BJ (cell line): ENCODE data around the gene ZMYND8. TPM values are rescaled to one million over a fixed set of nuclear protein-coding genes. Genes with fewer than 3 reads are reported as not detected.
"Not testable (repeated sequence)": the region's sequence is repeated elsewhere in the genome, so short reads cannot be mapped to it uniquely, and the experiment has no call there.

Experiments used
- CTCF ChIA-PET: fragments of 350-600 bp; formaldehyde crosslinking; extraction: SDS; loops from one replicate; lab custom pipeline; 2021; ENCODE audit warnings: antibody characterized with exemption, inconsistent platforms; lab: Yijun Ruan, JAX
- POLR2A ChIA-PET: fragments of 300-600 bp; sonication (Branson Sonifier 250); formaldehyde crosslinking; extraction: SDS; loops from one replicate; lab custom pipeline; 2021; ENCODE audit warnings: antibody characterized with exemption; lab: Charles Lee
- DNase-seq: peaks from one replicate; pipeline ENCODE4 v3.0.0-alpha.2; 2011; ENCODE audit warnings: low read depth
- H3K27me3 ChIP-seq: 2 replicates; pipeline ENCODE4 v1.6.0; 2011; ENCODE audit warnings: low read length; ENCODE audit not compliant: control insufficient read depth, insufficient read depth
- H3K36me3 ChIP-seq: 2 replicates; pipeline ENCODE4 v1.5.1; 2011; ENCODE audit warnings: low read length; ENCODE audit not compliant: control insufficient read depth, insufficient read depth
- H3K4me3 ChIP-seq: 2 replicates; pipeline ENCODE4 v1.5.1; 2011; ENCODE audit warnings: low read depth, mild to moderate bottlenecking, control low read depth, low read length
- polyA plus RNA-seq: library from polyadenylated mRNA; depleted of rRNA; stranded (reverse); fragments of >200 nt; gene quantifications from 2 replicates; pipeline ENCODE4 v1.2.3, GENCODE V29; 2011
- TF ChIP-seq, protein P1 (sequence below): IDR thresholded peaks from 2 replicates; pipeline ENCODE4 v1.5.1; 2011; ENCODE audit warnings: low read depth, mild to moderate bottlenecking, control low read depth, inconsistent platforms, low read length, moderate library complexity; ENCODE audit not compliant: insufficient read depth

ZMYND8 gene
- polyA plus RNA-seq, 1 experiment: 12.7 TPM

DNA sequence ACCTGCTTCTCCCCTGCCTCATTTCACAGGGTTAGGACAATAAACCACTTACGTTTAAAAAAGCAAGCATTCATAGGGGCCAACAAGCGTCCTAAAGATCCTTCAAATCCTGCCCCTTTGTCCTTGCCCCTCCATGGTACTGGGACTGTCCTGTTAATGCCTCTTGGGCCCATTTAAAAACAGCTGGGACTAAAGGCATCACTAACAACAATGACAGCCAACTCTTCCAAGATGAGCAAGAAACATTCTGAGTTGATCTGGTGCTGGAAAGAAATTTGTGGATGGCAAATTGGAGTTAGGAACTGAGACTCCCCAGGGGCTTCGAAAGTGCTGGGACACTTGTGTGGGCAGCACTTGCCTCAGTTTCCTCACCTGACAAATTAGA lies 93.4 kb downstream of the ZMYND8 start:
- no peak for DNase-seq
- Histone ChIP-seq H3K27me3 (no peaks in the 10 kb centered on the region), H3K4me3 (no peak overlapping the region), H3K36me3 (peaks cover 9% of the 10 kb centered on the region)
- TF ChIP-seq, protein P1, sequence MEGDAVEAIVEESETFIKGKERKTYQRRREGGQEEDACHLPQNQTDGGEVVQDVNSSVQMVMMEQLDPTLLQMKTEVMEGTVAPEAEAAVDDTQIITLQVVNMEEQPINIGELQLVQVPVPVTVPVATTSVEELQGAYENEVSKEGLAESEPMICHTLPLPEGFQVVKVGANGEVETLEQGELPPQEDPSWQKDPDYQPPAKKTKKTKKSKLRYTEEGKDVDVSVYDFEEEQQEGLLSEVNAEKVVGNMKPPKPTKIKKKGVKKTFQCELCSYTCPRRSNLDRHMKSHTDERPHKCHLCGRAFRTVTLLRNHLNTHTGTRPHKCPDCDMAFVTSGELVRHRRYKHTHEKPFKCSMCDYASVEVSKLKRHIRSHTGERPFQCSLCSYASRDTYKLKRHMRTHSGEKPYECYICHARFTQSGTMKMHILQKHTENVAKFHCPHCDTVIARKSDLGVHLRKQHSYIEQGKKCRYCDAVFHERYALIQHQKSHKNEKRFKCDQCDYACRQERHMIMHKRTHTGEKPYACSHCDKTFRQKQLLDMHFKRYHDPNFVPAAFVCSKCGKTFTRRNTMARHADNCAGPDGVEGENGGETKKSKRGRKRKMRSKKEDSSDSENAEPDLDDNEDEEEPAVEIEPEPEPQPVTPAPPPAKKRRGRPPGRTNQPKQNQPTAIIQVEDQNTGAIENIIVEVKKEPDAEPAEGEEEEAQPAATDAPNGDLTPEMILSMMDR: no peak
- ChIA-PET CTCF (interaction anchor here (1.0 to 3.6 kb wide), 3 partner anchors 10 to 121 kb away, joined by 3 to 20 read pairs (median 6); no protein-coding TSS in a partner anchor), POLR2A (no interaction called here)

DNA sequence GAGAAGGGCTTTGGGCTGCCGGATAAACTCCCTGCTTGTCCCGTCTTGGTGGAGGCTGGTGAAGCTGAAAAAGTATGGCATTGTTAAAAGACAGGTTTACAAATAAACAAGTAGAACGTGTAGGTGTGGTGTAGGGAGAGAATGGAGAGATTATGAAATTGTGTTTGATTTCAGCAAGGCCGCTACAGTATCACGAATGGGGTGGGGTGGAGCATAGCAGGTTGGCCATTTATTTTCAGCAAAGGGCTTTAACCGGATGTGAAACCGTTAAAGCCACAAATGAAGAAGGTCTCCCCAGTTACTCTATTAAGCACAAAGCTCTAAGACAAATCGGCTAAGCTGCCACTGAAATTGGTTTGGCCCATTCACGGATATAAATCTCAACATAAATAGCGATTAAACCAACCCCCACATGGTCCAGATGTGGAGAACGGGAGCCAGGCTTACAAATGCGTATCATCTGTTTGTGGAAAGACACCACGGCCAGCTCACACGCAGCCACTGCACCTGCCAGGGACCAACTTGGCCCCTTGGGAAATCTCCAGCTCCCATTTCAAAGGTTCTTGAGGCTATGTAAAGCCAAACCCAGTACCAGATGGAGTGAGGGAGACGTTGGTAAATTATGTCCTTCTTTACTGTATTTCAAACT lies 94.0 kb downstream of the ZMYND8 start:
- H3K36me3 ChIP-seq: peaks cover 7% of the 10 kb centered on the region
- no peak overlapping the region for H3K4me3 ChIP-seq
- ChIA-PET POLR2A (no interaction called here), CTCF (interaction anchor here (0.7 to 3.6 kb wide), 4 partner anchors 10 to 361 kb away, joined by 3 to 20 read pairs (median 5); no protein-coding TSS in a partner anchor)
- no peak for DNase-seq
- TF ChIP-seq, protein P1: no peak
- H3K27me3 ChIP-seq: no peaks in the 10 kb centered on the region

DNA sequence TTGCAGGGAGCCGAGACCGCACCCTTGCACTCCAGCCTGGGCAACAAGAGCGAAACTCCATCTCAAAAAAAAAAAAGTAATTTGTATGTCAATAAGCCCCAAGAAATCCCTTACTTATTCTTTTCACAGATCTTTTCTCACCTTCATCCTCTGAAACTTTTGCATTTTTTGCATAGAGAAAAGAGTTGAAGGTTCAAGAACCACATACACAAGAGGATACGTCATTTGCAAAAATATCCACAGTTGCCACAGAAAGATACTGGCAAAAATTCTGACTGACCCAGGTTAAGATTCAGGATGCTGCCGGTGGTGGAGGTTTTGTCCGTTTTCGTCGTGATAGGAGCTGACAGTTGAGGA lies 94.5 kb downstream of the ZMYND8 start:
- DNase-seq: no peak
- Histone ChIP-seq H3K4me3 (no peak overlapping the region), H3K27me3 (no peaks in the 10 kb centered on the region), H3K36me3 (peaks cover 6% of the 10 kb centered on the region)
- ChIA-PET POLR2A (no interaction called here), CTCF (interaction anchor here (0.7 to 3.6 kb wide), 4 partner anchors 11 to 361 kb away, joined by 3 to 20 read pairs (median 5); no protein-coding TSS in a partner anchor)
- TF ChIP-seq, protein P1: no peak

DNA sequence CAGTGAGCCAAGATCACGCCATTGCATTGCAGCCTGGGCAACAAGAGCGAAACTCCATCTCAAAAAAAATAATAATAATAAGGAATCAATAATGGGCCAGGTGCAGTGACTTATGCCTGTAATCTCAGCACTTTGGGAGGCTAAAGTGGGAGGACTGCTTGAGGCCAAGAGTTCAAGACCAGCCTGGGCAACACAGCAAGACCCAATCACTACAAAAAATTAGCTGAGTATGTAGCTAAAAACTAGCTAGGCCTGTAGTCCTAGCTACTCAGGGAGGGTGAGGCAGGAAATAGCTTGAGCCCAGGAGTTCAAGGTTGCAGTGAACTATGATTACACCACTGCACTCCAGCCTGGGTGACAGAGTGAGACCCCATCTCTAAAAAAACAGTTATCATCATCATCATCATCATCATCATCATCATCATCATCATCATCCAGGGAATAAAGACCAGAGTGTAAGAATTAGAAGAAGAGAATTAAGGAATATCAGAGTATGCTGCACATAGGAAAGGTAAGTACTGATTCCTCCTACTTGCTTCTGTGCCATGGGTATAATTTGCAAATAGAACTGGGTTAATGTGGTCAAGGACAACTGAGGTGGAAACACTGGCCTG lies 95.2 kb downstream of the ZMYND8 start:
- H3K27me3 ChIP-seq, H3K4me3 ChIP-seq, H3K36me3 ChIP-seq, POLR2A ChIA-PET, DNase-seq: not testable (repeated sequence)
- CTCF ChIA-PET: interaction anchor here (1.3 to 1.5 kb wide), 2 partner anchors 12 to 68 kb away, joined by 3 read pairs; no protein-coding TSS in a partner anchor

DNA sequence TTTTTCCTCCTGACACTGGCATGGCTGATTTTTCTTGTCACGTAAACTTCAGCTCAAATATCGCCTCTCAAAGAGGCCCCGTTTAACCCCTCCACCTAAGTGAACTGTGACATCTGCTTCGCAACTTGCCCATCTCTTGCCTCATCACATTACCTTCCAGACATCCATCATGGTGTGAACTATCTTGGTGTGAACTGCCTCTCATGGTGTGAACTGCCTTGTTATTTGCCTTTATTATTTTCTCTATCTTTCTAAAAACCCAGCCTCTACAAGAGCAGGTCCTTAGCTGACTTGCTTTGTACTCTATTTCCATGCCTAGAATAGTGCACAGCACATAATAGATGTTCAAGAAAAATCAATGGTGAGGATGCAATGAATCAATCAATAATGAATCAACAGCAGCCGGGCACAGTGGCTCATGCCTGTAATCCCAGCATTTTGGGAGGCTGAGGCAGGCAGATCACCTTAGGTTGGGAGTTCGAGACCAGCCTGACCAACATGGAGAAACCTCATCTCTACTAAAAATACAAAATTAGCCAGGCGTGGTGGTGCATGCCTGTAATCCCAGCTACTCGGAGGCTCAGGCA lies 95.9 kb downstream of the ZMYND8 start:
- CTCF ChIA-PET: interaction anchor here (1.3 to 1.5 kb wide), 2 partner anchors 12 to 68 kb away, joined by 3 read pairs; no protein-coding TSS in a partner anchor
- H3K4me3 ChIP-seq, POLR2A ChIA-PET, H3K27me3 ChIP-seq, H3K36me3 ChIP-seq, DNase-seq: not testable (repeated sequence)
